NT2/D1 (cell line): ENCODE measurements around the gene TFIP11.

Source experiments
- DNase-seq: peaks from one replicate; pipeline ENCODE4 v3.0.0-alpha.2; 2011; ENCODE audit warnings: low read depth, low spot score
- H3K27me3 ChIP-seq: 2 replicates; pipeline ENCODE4 v1.6.0; 2011; ENCODE audit warnings: mild to moderate bottlenecking; ENCODE audit not compliant: insufficient read length, insufficient read depth
- H3K36me3 ChIP-seq: 2 replicates; pipeline ENCODE4 v1.6.1; 2011; ENCODE audit warnings: mild to moderate bottlenecking, low read length, mixed read lengths; ENCODE audit not compliant: insufficient read depth, insufficient read length
- H3K4me1 ChIP-seq: 2 replicates; pipeline ENCODE4 v1.5.1; 2011; ENCODE audit not compliant: insufficient read depth, insufficient read length
- H3K4me3 ChIP-seq: 2 replicates; pipeline ENCODE4 v1.5.1; 2011; ENCODE audit warnings: low read depth; ENCODE audit not compliant: insufficient read length
- H3K9ac ChIP-seq: 2 replicates; pipeline ENCODE4 v1.6.0; 2011; ENCODE audit warnings: low read depth; ENCODE audit not compliant: insufficient read length
- H3K9me3 ChIP-seq: 2 replicates; pipeline ENCODE4 v1.5.1; 2011; ENCODE audit warnings: mild to moderate bottlenecking, low read length; ENCODE audit not compliant: insufficient read depth
- SUZ12 ChIP-seq: IDR thresholded peaks from 2 replicates; pipeline ENCODE4 v1.6.1; 2011; ENCODE audit not compliant: insufficient read length, insufficient read depth; ENCODE audit errors: extremely low read depth
- YY1 ChIP-seq: IDR thresholded peaks from 2 replicates; pipeline ENCODE4 v1.6.1; 2011; ENCODE audit not compliant: insufficient read length, insufficient read depth
- ZNF274 ChIP-seq: IDR thresholded peaks from 2 replicates; pipeline ENCODE4 v1.6.1; 2011; ENCODE audit warnings: mild to moderate bottlenecking, low read depth, low read length

The TFIP11 gene

GRCh38 chr22:26462051-26462450, 50.2 kb downstream of the TFIP11 start:
- H3K4me3 ChIP-seq = no peak overlapping the region
- no peaks in the 10 kb centered on the region for H3K4me1 ChIP-seq
- no peak overlapping the region for H3K9ac ChIP-seq
- DNase-seq = no peak
- no peaks in the 10 kb centered on the region for H3K9me3 ChIP-seq
- H3K36me3 ChIP-seq = peaks cover 83% of the 10 kb centered on the region
- TF ChIP-seq YY1 (no peak), SUZ12 (no peak), ZNF274 (no peak)
- no peaks in the 10 kb centered on the region for H3K27me3 ChIP-seq

- no peak for TF ChIP-seq SUZ12
- TF ChIP-seq YY1 = no peak
- TF ChIP-seq ZNF274 = no peak
- peak; percentile 51 for DNase-seq
- Histone ChIP-seq H3K27me3 (no peaks in the 10 kb centered on the region), H3K4me3 (no peak overlapping the region), H3K9me3 (no peaks in the 10 kb centered on the region), H3K9ac (no peak overlapping the region), H3K4me1 (no peaks in the 10 kb centered on the region), H3K36me3 (peaks cover 75% of the 10 kb centered on the region)
Measured at GRCh38 chr22:26461188-26461810, 51.0 kb downstream of the TFIP11 start.

GRCh38 chr22:26460202-26460601, 52.1 kb downstream of the TFIP11 start:
- DNase-seq = no peak
- no peaks in the 10 kb centered on the region for H3K9me3 ChIP-seq
- H3K9ac ChIP-seq = no peak overlapping the region
- no peak overlapping the region for H3K4me3 ChIP-seq
- H3K36me3 ChIP-seq = peaks cover 71% of the 10 kb centered on the region
- no peaks in the 10 kb centered on the region for H3K27me3 ChIP-seq
- H3K4me1 ChIP-seq = no peaks in the 10 kb centered on the region
- TF ChIP-seq ZNF274 (no peak), YY1 (no peak), SUZ12 (no peak)

- TF ChIP-seq ZNF274 (no peak), YY1 (no peak)
- no peak for DNase-seq
- H3K9ac ChIP-seq = no peak overlapping the region
- no peaks in the 10 kb centered on the region for H3K4me1 ChIP-seq
- H3K27me3 ChIP-seq = no peaks in the 10 kb centered on the region
- H3K36me3 ChIP-seq = peaks cover 61% of the 10 kb centered on the region
- H3K9me3 ChIP-seq = no peaks in the 10 kb centered on the region
- H3K4me3 ChIP-seq = no peak overlapping the region
Measured at GRCh38 chr22:26457661-26458272, 54.5 kb downstream of the TFIP11 start.

- Histone ChIP-seq H3K36me3 (peaks cover 53% of the 10 kb centered on the region), H3K9me3 (no peaks in the 10 kb centered on the region), H3K9ac (no peak overlapping the region), H3K4me3 (no peak overlapping the region), H3K27me3 (no peaks in the 10 kb centered on the region), H3K4me1 (no peaks in the 10 kb centered on the region)
- DNase-seq = no peak
- TF ChIP-seq YY1 = no peak
- TF ChIP-seq SUZ12 = no peak
- no peak for TF ChIP-seq ZNF274
Measured at GRCh38 chr22:26453812-26454500, 58.3 kb downstream of the TFIP11 start.

GRCh38 chr22:26453216-26453615, 59.1 kb downstream of the TFIP11 start:
- no peak overlapping the region for H3K4me3 ChIP-seq
- peaks cover 50% of the 10 kb centered on the region for H3K36me3 ChIP-seq
- H3K4me1 ChIP-seq = no peaks in the 10 kb centered on the region
- no peak overlapping the region for H3K9ac ChIP-seq
- no peak for DNase-seq
- TF ChIP-seq ZNF274 (no peak), SUZ12 (no peak), YY1 (no peak)
- H3K27me3 ChIP-seq = no peaks in the 10 kb centered on the region
- H3K9me3 ChIP-seq = no peaks in the 10 kb centered on the region
